Jurkat, Clone E6-1 (cell line): ENCODE results near the gene CSTB. TPM values are rescaled to one million over a fixed set of nuclear protein-coding genes. Genes with fewer than 3 reads are reported as not detected.
"Not testable (repeated sequence)": the region's sequence is repeated elsewhere in the genome, so short reads cannot be mapped to it uniquely, and the experiment has no call there.

ENCODE experiments used
- DNase-seq: peaks from one replicate; pipeline ENCODE4 v3.0.0-alpha.2; 2011; ENCODE audit warnings: low read depth, low spot score
- H3K4me3 ChIP-seq: 2 replicates; pipeline ENCODE4 v1.5.1; 2011; ENCODE audit warnings: mild to moderate bottlenecking, low read length, control low read depth, moderate library complexity
- polyA plus RNA-seq: library from polyadenylated mRNA; unstranded; fragments of >200 nt; gene quantifications from one replicate; pipeline ENCODE4 v1.2.1, GENCODE V29; 2012; ENCODE audit warnings: missing spikeins; ENCODE audit not compliant: insufficient read length, insufficient read depth

Gene CSTB
- polyA plus RNA-seq: 66.1 TPM

GRCh38 chr21:43775795-43776430, at the start of gene CSTB:
Gene CSTB, minus strand, starts transcription at chr21:43776308. Its CDS starts 39 bp downstream, at chr21:43776269.
- peak within 1 kb of the TSS; percentile 65 for H3K4me3 ChIP-seq
- DNase-seq: peak; percentile 47

- no peak for DNase-seq
- H3K4me3 ChIP-seq: no peak overlapping the region
These were observed 49.3 kb upstream of the CSTB start for GRCh38 chr21:43825242-43825935.

GRCh38 chr21:43824333-43825241, 48.5 kb upstream of the CSTB start:
- no peak overlapping the region for H3K4me3 ChIP-seq
- DNase-seq: no peak

GRCh38 chr21:43822741-43823140, 46.6 kb upstream of the CSTB start:
- not testable (repeated sequence) for DNase-seq, H3K4me3 ChIP-seq

- DNase-seq, H3K4me3 ChIP-seq: not testable (repeated sequence)
These were observed 46.1 kb upstream of the CSTB start for GRCh38 chr21:43822166-43822565.

- no peak overlapping the region for H3K4me3 ChIP-seq
- no peak for DNase-seq
These were observed 44.4 kb upstream of the CSTB start for GRCh38 chr21:43820466-43820865.

- no peak overlapping the region for H3K4me3 ChIP-seq
- no peak for DNase-seq
These were observed 43.6 kb upstream of the CSTB start for GRCh38 chr21:43819511-43820405.

- DNase-seq: no peak
- H3K4me3 ChIP-seq: no peak overlapping the region
These were observed 42.6 kb upstream of the CSTB start for GRCh38 chr21:43818685-43819084.

GRCh38 chr21:43817157-43818086, 41.3 kb upstream of the CSTB start:
- no peak overlapping the region for H3K4me3 ChIP-seq
- no peak for DNase-seq

GRCh38 chr21:43816611-43817071, 40.5 kb upstream of the CSTB start:
- DNase-seq: no peak
- H3K4me3 ChIP-seq: no peak overlapping the region

GRCh38 chr21:43815991-43816390, 39.9 kb upstream of the CSTB start:
- no peak for DNase-seq
- no peak overlapping the region for H3K4me3 ChIP-seq

GRCh38 chr21:43815107-43815613, 39.1 kb upstream of the CSTB start:
- DNase-seq: no peak
- H3K4me3 ChIP-seq: no peak overlapping the region

- no peak for DNase-seq
These were observed 38.4 kb upstream of the CSTB start for GRCh38 chr21:43814215-43815106.

GRCh38 chr21:43813656-43813980, 37.5 kb upstream of the CSTB start:
- DNase-seq: no peak
- no peak overlapping the region for H3K4me3 ChIP-seq

More at GRCh38 chr21:43814215-43815106, 38.4 kb upstream of the CSTB start:
- no peak overlapping the region for H3K4me3 ChIP-seq

- no peak for DNase-seq
- no peak overlapping the region for H3K4me3 ChIP-seq
These were observed 37.0 kb upstream of the CSTB start for GRCh38 chr21:43812957-43813655.
